GM21390 (cell line): Measurements from ENCODE around the gene CELSR1.
"Not testable (repeated sequence)": the region's sequence is repeated elsewhere in the genome, so short reads cannot be mapped to it uniquely, and the experiment has no call there.

Experiments used
- ATAC-seq: cut with Tn5 transposase; IDR thresholded peaks from one replicate; pipeline ENCODE4 v1.9.1; 2021; ENCODE audit not compliant: unreplicated experiment

CELSR1 gene

DNA sequence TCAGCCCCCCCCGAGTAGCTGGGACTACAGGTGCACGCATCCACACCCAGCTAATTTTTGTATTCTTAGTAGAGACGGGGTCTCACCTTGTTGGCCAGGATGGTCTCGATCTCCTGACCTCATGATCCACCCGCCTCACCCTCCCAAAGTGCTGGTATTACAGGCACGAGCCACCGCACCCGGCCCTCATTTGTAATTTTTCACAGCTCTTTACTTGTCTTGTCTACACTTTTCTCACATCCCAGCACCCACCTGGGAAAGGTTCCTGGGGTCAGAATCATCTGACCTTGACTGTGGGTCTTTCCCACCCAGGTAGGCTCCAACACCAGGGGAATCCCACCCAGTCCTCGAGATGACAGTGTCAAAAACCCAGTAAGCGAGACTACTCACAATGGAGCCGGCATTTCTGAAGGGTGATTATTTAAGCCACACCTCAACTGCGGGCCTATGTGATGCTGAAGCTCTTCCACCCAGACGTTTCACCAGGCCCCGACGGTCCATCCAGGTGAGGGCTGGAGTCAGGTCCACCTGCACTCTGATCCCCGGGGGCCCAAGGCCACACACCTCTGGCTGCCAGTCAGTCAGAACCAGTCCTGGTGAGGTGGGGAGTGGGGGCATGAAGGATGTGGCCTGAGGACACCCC is 23.4 kb downstream of the CELSR1 start:
- ATAC-seq: no peak

DNA sequence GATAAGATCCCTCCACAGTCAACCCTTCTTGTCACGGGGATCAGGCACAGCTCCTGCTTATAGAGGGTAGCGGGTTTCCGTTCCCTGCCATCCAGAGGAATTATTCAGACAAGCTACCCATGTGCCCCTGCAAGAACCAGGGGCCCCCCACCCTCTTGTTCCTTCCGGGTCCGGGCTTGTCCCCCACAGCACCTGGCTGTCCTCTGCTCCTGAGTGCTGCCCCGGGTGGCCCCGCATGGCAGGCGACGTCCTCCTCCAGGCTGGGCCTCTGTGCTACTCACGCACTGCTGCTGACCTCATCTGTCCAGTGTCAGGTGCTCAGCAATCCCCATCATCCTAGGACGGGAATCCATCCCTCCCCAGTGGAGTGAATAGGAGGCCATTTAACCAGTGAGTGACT is 24.7 kb downstream of the CELSR1 start:
- no peak for ATAC-seq

DNA sequence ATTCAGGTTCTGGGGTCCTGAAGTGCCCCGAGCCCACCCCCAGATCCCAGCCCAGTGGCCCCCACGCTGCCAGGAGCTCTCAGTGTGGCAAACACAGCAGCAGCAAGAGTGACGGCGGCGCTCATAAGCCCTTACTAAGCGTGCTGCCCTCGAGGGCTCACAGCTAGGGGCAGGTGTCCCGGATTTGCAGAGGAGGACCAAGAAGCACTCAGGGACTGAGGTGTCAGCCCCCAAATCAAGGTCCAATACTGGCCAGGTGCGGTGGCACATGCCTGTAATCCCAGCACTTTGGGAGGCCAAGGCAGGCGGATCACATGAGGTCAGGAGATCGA is 25.4 kb downstream of the CELSR1 start:
- ATAC-seq: no peak

DNA sequence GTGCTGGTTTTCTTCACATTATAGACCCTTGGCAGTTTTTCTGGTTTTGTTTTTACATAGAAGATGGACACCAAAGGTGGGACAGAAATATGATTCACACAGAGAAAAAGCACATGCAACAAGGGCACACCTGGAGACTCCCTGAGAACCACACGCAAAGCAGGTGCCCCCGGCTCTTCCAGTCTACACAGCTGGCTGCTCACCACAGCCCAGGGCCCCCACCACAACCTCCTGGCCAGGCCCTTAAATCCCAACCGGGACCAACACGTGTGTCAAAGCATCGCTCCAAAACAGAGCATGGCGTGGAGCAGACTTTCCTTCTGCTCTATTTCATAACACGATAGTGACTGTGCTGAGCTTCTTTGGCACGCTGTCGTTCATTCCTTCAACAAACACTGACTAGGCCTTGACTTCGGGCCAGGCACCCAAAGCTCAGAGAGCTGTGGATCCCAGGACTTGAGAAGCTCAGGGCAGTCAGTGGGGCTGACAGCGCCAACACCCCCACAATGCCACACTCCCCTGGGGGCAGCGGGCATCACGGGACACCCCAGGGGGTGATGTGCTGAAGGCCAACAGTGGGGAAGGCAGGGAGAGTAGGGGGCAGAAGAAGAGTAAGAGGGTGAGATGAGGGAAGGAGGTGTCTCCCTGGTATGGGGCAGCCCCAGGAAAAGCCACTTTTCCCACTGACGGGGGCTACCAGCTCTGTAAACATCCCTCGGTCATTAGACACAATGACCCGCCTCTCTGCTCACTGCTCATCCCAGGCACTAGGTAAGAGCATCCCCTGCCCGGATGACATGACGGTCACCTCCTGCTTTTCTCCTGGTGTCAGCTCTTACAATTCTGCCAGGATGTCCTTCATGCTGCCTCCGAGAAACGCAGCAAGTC is 26.0 kb downstream of the CELSR1 start:
- ATAC-seq: no peak

DNA sequence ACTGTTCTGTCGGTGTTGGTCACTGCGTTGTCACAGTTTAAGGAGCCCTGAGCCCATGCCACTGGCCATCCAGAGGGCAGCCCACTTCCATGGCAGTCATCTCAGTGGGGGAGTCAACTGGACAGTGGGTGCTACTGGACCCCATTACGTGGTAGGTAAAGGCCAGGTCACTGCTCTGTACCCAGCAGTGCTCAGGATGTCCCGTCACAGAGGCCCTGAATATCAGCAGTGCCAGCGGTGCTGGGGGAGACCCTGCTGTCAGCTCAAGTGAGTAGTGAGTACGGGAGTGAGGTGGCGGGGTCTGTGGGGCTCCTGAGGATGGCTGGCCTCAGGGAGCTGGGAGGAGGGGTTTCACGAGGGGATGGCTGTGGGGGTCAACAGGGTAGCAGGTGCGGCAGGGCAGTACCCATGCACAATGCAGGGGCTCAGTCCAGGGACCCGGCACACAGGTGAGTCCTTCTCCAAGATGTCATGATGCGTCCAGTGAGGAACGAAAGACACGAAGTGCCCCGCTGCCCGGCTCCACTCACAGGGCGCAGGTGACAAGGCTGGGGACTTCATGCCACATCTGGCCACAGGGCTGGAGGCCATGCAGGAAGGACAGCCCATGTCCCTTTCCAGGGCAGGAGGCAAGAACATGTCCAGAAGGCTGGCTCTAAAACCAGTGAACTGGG is 27.9 kb downstream of the CELSR1 start:
- ATAC-seq: no peak

DNA sequence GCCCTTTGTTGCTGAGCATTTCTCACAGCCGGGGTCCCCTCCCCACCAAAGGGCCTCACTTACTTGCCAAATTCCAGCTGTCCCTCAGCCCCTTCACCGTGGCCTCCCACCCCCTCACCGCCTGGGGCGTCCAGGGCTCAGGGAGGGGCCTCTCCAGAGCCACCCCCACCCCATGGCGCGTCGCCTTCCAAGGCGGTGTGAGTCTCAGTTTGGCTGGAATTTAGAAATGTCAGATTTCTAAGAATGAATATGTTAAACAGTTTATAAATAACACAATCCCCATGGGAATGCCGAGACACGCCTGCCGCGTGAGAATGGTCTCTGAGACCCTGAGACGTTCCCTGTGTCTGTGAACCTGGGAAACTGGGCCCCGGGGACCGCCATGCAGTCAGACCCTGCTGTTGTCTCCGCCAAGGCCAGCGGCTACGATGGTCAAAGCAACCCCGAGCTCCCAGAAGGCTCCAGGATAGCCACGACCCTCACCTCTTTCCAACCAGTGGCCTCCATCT is 28.9 kb downstream of the CELSR1 start:
- no peak for ATAC-seq

DNA sequence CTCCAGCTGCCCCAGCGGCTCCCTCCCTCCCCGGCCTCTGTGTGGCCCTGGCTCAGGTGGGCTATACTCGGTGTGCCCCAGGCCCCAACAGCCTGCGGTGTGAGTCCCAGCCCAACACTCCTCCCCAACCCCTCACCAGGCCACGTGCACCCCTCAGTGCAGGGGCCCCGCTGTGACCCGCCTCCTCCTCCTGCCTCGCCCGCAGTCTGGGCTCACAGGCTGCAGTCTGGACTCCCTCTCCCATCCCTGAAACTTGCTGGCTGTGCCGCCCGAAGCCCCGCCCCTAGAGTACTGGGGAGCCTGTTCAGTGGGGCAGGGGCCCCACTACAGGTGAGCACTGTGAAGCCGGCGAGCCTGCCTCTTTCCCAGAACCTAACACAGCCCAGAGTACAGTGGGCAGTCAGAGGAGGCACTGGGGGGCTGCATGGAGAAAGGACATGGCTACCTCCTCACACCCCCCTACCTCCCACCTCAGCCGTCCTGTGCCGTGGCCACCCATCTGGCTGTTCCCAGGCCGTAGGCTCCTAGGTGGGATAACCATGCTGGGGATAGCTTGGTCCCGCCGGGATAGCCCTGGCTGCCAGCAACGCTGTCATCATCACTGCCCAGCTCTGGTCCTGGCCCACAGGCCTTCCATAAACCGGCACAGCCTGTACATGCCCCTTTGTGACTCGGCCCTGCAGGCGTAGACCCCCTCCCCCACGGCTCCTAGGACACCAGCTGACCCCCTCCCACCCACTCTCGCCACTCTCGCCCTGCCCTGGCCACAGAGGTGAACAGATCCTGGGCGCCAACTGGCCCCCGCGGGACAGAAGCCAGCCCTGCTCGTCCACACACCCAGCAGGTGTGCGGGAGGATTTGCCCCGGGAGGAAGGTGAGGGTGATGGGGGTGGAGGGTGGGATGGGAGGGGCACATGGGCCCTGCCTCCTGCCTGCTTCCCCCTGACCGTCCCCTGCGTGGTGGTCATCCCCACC is 29.7 kb downstream of the CELSR1 start:
- ATAC-seq: no peak

DNA sequence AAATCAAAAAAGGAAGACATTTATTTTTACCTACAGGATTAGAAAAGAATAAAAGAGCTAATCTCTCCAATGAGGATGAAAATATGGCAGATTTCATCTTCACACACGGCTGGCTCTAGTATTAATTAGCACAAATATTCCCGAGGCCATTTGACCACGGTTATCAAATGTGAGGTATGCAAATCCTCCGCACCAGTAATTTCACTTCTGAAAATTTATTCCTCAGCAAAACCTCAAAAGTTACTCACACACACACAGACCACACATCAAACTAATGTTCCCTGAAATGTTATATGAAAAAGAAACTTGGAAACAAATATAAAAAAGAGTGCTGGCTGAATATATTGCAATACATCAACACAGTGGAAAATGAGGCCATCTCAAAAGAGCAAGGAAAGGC is 32.8 kb downstream of the CELSR1 start:
- ATAC-seq: no peak

DNA sequence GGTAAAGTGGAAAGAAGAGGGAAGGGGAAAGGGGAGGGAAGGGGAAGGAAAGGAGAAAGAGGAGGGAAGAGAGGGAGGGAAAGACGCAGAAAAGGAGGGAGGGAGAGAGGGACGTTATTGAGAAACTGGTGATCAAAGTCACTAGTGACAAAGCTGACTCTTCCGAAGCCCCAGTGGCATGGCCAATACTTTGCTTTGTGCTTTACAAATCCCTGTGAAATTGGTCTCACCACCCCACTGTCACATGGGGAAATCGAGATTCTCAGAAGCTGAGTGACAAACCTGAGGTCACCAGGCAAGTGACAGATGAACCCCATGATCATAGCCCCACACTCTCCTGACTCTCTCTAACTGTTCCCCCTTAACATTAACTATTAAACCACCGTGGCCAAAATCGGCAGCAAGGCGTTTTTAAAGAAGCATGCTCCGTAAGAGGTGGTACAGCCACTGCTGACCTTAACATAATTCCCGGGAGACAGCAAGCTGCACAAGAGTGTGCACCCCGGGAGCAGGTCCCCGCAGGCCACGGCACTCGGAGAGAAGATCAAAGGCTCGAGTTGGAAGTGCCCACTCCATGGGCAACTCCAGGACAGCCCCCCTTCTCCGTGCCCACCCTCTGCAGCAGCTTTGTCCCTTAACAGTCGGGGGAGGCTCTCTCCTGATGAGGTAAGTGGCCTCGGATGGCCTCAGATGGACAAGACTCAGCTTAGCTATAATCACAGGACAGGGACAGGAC is 34.8 kb downstream of the CELSR1 start:
- ATAC-seq: no peak

DNA sequence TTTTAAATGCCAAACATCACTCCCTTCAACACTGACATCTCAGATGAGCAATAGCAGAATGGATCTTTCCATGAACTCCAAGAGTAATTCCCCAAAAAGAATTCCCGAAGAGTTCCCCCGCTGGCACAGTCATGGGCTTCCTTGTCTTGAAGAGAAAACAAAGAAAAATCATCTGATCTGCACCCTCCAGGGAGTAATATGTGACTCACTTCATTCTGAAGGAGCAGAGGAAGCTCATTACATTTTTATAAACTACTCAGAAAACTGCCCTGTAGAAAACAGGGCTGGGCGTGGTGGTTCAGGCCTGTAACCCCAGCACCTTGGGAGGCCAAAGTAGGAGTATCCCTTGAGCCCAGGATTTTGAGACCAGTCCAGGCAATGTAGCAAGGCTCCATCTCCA is 35.7 kb downstream of the CELSR1 start:
- no peak for ATAC-seq

DNA sequence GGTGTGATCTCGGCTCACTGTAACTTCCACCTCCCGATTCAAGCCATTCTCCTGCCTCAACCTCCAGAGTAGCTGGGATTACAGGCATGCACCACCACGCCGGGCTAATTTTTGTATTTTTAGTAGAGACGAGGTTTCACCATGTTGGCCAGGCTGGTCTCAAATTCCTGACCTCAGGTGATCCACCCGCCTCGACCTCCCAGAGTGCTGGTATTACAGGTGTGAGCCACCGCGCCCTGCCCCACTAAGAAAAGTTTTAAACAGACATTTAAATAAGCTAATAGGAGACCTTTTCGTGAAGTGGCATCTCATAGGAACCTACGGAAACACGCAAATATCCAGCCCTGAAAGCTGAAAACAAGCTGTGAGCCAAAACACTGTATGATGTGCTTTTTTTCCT is 36.2 kb downstream of the CELSR1 start:
- ATAC-seq: not testable (repeated sequence)

DNA sequence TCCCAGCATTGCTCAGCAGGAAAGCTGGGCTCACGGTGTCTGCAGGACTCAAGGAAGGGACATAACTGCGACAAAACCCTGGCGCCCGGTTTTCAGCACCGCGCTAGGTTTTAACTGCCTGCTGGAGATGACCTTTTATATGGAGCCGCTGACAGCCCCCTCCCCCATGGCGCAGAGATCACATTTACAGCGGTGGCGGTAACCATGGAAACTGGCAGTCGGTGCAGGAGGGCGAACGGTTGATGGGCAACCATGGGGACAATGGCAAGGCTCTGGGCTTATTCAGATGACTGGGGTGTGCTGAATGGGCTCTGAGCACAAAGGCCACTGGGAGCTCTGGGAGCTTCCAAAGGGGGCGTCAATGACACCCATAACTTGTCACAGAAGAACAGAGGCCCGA is 37.2 kb downstream of the CELSR1 start:
- ATAC-seq: no peak

DNA sequence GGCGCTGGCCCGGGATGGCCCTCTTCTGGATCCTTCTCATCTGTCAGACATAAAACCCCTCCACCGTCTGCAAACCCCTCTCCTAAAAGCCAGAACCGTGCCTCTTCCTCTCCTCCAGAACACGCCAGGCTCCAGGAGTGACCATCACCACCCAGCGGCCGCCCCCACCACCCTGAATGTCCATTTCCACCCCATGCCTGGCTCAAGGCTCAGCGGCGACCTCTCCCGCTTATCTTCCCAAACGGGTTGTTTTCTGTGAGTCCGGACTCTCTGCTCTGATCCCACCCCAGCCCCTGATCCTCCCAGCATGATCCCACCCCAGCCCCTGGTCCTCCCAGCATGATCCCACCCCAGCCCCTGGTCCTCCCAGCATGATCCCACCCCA is 37.6 kb downstream of the CELSR1 start:
- no peak for ATAC-seq

DNA sequence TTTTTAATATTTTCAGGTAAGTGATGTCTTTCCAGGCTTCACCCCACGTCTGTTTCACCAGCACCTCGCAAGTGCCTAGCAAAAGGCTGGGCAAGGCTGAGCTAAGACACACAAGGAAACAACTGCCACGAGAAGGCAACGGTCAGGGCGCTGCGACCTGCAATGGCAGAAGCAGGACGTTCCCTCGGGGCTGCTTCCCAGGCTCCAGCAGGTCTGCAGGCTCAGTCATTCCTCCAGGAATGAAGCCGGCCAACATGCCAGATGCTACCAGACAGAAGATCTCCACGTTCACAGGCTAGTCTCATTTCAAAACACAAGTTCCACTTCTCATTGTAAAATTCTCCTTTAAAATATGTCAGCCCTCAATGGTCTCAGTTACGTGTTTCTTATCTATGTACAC is 45.5 kb downstream of the CELSR1 start:
- no peak for ATAC-seq

DNA sequence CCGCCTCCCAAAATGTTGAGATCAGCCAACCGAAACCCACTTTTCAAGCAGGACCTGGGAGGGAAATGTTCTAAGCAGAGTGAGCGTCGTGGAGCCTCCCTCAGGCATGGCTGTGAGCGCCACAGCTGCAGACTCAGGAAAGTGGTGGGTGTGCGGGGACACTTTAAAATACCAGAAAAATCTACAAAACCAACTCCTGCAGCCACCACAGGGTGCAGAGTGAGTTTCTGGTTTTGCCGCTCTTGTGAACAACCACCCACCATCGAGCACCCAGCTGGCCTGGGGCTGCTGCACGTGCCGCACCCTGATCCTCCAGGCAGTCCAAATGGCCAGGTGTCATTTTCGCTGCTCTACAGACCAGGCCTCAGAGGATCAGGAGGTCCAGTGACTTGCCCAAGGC is 46.9 kb downstream of the CELSR1 start:
- no peak for ATAC-seq

DNA sequence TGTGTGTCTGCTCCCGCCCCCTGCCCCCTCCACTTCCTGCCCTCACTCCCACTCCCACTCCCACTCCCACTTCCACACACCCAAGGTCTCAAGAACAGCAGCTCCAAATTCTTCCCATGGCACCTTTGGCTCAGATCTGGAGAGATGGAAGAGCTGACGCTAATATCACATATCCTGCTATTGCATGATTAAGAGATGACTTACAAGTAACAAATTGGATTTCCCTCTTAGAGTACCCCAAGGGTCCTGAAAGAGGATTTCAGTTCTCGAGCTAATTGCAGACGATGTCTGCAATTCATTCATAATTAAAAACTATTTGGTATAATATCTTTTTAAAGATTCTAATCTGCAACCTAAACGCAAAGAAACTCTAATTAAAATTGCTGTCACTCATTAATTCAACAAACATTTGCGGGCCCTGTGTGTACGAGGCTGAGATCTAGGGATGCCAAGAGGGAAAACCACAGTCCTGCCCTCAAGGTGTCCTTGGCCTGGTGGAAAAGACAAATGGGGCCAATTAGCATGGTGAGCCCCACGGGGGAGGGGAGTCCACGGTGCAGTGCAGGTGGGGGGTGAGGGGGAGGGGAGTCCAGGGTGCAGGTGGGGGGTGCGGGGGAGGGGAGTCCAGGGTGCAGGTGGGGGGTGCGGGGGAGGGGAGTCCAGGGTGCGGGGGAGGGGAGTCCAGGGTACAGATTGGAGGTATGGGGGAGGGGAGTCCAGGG is 50.3 kb downstream of the CELSR1 start:
- no peak for ATAC-seq

DNA sequence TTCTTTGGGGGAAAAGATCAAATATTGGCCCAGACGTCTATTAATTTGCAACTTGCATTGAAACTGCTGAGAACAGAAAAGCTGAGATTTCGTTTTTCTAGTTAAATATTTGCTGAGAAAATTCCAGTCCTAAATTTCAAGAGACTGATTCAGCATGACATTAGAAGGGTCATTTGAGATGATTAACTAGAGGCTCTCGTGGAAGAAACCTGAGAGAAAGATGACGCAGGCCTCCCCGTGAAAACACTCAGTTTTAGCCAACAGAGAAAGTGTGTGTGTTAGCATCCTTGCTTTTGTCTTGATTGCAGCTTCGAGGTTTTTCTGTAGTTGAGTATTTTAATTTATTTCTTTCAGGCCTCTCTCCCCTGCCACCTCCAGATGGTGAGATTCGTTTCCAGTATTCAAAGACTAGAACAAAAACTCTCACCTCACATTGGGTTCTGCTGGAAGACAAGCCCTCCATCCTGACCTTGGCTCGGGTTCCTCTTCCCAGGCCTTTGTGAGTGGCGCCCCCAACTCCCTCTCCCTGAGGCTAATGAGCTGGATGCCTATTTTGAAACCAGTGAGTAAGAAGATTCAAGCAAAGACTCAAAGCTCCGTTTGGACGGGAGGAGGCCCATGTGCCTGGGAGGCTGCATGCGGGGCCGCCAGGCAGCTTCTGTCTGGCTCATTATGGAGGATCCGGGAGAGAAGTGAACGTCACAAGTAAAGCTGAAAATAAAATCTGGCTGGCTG is 52.4 kb downstream of the CELSR1 start:
- no peak for ATAC-seq

DNA sequence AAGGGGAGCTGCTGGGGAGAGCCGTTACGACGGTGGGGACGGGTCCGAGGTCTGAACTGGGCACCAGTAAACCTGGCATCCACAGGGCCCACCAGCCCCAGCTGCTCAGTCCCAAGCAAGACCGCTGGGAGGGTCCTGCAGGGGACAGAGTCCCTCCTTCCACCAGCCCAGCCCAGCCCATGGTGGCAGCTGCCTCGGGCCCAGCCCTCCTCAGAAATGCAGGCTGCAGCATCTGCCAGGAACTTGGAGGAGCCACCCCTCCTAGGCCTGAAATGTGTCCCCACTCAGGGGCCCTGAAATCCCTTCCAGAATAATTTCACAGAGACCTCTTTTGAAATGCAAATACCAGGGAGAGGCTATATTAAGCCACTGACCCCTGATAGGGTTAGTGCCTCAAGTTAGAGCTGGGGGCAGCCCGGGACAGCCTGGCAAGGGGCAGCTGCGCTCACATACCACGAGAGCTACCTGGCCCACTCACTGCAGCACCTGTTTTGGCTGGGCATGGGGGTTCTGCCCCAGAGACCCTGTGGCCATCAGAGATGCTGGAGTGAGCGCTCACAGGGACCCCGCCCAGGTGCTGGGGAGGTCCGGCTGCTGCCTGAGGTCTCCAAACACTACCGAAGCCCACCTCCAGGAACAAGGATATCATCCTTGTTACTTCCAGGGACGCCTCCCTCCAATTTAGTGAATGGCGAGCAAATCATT is 53.1 kb downstream of the CELSR1 start:
- ATAC-seq: no peak
